Urothelium cell line (cell line): ENCODE data around the gene PRXL2A.

Experiments used
- DNase-seq: peaks from one replicate; pipeline ENCODE4 v3.0.0; 2011; ENCODE audit warnings: low spot score, mixed read lengths
- FAIRE-seq: peaks from 2 replicates; lab custom pipeline; 2011; peaks lifted over from hg19 to GRCh38; lab: Jason Lieb, UNC

The PRXL2A gene

GRCh38 chr10:80460399-80461207 is 52.3 kb downstream of the PRXL2A start:
- no peak for FAIRE-seq
- no peak for DNase-seq

- DNase-seq (no peak), FAIRE-seq (no peak)
Measured at GRCh38 chr10:80461208-80462183, 53.1 kb downstream of the PRXL2A start.

- no peak for DNase-seq
- FAIRE-seq = no peak
Measured at GRCh38 chr10:80462299-80462980, 54.1 kb downstream of the PRXL2A start.

GRCh38 chr10:80462981-80463741 is 54.8 kb downstream of the PRXL2A start:
- no peak for DNase-seq
- FAIRE-seq = no peak

GRCh38 chr10:80463868-80464267 is 55.5 kb downstream of the PRXL2A start:
- no peak for FAIRE-seq

GRCh38 chr10:80464557-80465450 is 56.5 kb downstream of the PRXL2A start:
- FAIRE-seq (no peak), DNase-seq (no peak)

More at GRCh38 chr10:80463868-80464267, 55.5 kb downstream of the PRXL2A start:
- no peak for DNase-seq

GRCh38 chr10:80465451-80465835 is 57.1 kb downstream of the PRXL2A start:
- DNase-seq (no peak), FAIRE-seq (no peak)

GRCh38 chr10:80465839-80466590 is 57.7 kb downstream of the PRXL2A start:
- DNase-seq (no peak), FAIRE-seq (no peak)

GRCh38 chr10:80466724-80467326 is 58.5 kb downstream of the PRXL2A start:
- DNase-seq (no peak), FAIRE-seq (no peak)

GRCh38 chr10:80468002-80468401 is 59.7 kb downstream of the PRXL2A start:
- FAIRE-seq (no peak), DNase-seq (no peak)

- DNase-seq (no peak), FAIRE-seq (no peak)
Measured at GRCh38 chr10:80468806-80469421, 60.6 kb downstream of the PRXL2A start.

GRCh38 chr10:80470266-80470665 is 61.9 kb downstream of the PRXL2A start:
- no peak for FAIRE-seq

GRCh38 chr10:80471001-80471400 is 62.6 kb downstream of the PRXL2A start:
- FAIRE-seq (no peak), DNase-seq (no peak)

More at GRCh38 chr10:80470266-80470665, 61.9 kb downstream of the PRXL2A start:
- no peak for DNase-seq

- DNase-seq (no peak), FAIRE-seq (no peak)
Measured at GRCh38 chr10:80471715-80472233, 63.4 kb downstream of the PRXL2A start.

- DNase-seq (no peak), FAIRE-seq (no peak)
Measured at GRCh38 chr10:80472234-80473095, 64.1 kb downstream of the PRXL2A start.

GRCh38 chr10:80473096-80473657 is 64.8 kb downstream of the PRXL2A start:
- DNase-seq (no peak), FAIRE-seq (no peak)
